Measurements from ENCODE around the gene RACGAP1. TPM values are rescaled to one million over a fixed set of nuclear protein-coding genes. Genes with fewer than 3 reads are reported as not detected.

The RACGAP1 gene
- polyA plus RNA-seq, 1 donor from 2014 or later, result 18.3 TPM

DNA sequence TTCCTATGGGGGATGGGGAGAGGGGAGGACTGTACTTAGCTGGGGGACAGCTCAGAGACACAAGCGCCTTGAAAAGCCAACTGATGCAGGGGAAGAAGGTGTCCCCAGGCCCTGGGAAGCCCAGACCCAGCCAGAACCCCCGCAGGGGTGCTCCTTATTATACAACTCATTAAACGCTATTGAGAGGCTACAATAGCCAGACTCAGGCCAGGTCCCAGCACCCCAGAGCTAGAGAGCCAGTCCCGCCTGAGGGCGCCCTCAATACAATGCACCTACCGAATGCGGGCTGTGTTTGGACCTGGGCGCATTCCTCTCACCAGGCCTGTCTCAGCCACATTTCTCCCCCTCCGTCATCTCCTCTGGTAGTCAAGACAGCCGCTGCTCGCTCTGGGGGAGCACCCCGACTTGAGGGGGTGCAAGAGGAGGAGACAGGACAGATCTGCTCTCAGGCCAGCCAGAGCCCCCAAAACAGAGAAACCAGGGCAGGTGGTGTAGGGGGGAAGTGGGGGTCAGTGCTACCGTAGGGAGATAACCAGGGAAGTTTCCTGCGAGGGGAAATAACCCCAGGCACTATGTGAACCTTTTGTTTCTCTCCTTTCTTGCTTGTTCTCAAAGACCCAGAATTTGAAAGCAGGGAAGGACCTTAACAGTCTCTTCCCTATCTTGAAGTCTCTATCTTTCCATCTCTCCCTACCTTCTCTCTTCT is 26.0 kb upstream of the RACGAP1 start:
- Histone ChIP-seq H3K9me2 (ENCODE audit: insufficient read depth, low read length) (no peaks in the 10 kb centered on the region), H3K27me3 (ENCODE audit: insufficient read depth, low read depth, low read length) (no peaks in the 10 kb centered on the region), H4K20me1 (ENCODE audit: insufficient read depth) (no peaks in the 10 kb centered on the region), H3K9me3 (ENCODE audit: low read length) (no peaks in the 10 kb centered on the region), H3K4me2 (ENCODE audit: low read length) (no peak overlapping the region), H2AFZ (ENCODE audit: low read depth, low read length) (no peak overlapping the region), H3K9ac (ENCODE audit: low read length) (no peak overlapping the region), H3K79me2 (replicated peaks; ENCODE audit: insufficient read depth, low read length) (no peaks in the 10 kb centered on the region), H3F3A (ENCODE audit: insufficient read depth, low read length, poor library complexity, severe bottlenecking) (no peaks in the 10 kb centered on the region), H3K27ac (ENCODE audit: low read length) (no peak overlapping the region), H3K36me3 (ENCODE audit: insufficient read depth, low read length) (no peaks in the 10 kb centered on the region), H3K4me3 (ENCODE audit: low read length) (no peak overlapping the region)
- TF ChIP-seq, protein P1, sequence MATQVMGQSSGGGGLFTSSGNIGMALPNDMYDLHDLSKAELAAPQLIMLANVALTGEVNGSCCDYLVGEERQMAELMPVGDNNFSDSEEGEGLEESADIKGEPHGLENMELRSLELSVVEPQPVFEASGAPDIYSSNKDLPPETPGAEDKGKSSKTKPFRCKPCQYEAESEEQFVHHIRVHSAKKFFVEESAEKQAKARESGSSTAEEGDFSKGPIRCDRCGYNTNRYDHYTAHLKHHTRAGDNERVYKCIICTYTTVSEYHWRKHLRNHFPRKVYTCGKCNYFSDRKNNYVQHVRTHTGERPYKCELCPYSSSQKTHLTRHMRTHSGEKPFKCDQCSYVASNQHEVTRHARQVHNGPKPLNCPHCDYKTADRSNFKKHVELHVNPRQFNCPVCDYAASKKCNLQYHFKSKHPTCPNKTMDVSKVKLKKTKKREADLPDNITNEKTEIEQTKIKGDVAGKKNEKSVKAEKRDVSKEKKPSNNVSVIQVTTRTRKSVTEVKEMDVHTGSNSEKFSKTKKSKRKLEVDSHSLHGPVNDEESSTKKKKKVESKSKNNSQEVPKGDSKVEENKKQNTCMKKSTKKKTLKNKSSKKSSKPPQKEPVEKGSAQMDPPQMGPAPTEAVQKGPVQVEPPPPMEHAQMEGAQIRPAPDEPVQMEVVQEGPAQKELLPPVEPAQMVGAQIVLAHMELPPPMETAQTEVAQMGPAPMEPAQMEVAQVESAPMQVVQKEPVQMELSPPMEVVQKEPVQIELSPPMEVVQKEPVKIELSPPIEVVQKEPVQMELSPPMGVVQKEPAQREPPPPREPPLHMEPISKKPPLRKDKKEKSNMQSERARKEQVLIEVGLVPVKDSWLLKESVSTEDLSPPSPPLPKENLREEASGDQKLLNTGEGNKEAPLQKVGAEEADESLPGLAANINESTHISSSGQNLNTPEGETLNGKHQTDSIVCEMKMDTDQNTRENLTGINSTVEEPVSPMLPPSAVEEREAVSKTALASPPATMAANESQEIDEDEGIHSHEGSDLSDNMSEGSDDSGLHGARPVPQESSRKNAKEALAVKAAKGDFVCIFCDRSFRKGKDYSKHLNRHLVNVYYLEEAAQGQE (IDR thresholded peaks at IDR 0.05; ENCODE audit: borderline replicate concordance), result no peak
- TF ChIP-seq SMC3 (conservative IDR thresholded peaks at IDR 0.05; ENCODE audit: poor library complexity), result no peak

DNA sequence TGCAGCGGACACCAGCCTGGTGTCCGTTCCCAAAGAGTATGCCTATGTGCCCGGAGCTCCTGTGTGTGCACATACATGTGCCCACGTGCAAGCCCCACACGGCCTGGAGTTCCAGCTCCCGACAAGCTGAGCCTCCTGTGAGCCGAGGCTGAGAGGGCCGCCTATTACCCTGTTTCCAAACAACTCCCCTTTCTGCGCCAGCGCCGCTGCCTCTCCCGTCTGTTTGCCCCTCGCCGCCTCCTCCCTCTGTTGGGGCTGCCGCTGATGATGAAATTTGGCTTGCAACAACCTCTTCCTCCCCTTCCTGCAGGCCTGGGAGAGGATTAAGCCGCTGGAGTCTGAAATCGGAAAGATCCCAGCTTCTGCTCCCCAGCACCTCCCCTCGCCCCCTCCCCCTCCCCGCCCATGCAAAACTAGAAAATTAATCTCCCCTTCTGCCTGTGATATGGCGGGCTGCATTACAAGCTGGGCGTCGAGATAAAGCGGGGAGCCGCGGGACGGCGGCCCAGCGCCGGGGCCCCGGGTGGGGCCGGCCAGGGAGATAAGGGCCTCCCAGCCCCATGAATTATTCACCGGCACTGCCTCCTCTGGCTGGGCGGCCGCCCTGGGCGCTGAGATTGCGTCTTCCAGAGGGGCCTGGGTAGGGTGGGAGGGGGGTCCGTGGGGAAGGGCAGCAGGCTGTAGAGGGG is 25.3 kb upstream of the RACGAP1 start:
- Histone ChIP-seq H3K36me3 (ENCODE audit: insufficient read depth, low read length) (no peaks in the 10 kb centered on the region), H3K27me3 (ENCODE audit: insufficient read depth, low read depth, low read length) (no peaks in the 10 kb centered on the region), H3K27ac (ENCODE audit: low read length) (no peak overlapping the region), H3K9ac (ENCODE audit: low read length) (no peak overlapping the region), H3K4me3 (ENCODE audit: low read length) (no peak overlapping the region), H3K9me2 (ENCODE audit: insufficient read depth, low read length) (no peaks in the 10 kb centered on the region), H2AFZ (ENCODE audit: low read depth, low read length) (no peak overlapping the region), H3F3A (ENCODE audit: insufficient read depth, low read length, poor library complexity, severe bottlenecking) (no peaks in the 10 kb centered on the region), H3K4me2 (ENCODE audit: low read length) (no peak overlapping the region), H3K79me2 (replicated peaks; ENCODE audit: insufficient read depth, low read length) (no peaks in the 10 kb centered on the region), H4K20me1 (ENCODE audit: insufficient read depth) (no peaks in the 10 kb centered on the region), H3K9me3 (ENCODE audit: low read length) (no peaks in the 10 kb centered on the region)
- TF ChIP-seq EZH2 (IDR thresholded peaks at IDR 0.05; ENCODE audit: borderline replicate concordance, insufficient read depth, low read length, poor library complexity, severe bottlenecking) (no peak), SMC3 (conservative IDR thresholded peaks at IDR 0.05; ENCODE audit: poor library complexity) (no peak), TAF1 (IDR thresholded peaks at IDR 0.05; ENCODE audit: low read depth) (no peak), EP300 (conservative IDR thresholded peaks at IDR 0.05; ENCODE audit: poor library complexity, severe bottlenecking) (no peak), RAD21 (conservative IDR thresholded peaks at IDR 0.05) (no peak), MXI1 (conservative IDR thresholded peaks at IDR 0.05; ENCODE audit: poor library complexity, severe bottlenecking) (no peak), POLR2AphosphoS5 (IDR thresholded peaks at IDR 0.05) (no peak)
- TF ChIP-seq, protein P1 (IDR thresholded peaks at IDR 0.05; ENCODE audit: borderline replicate concordance), result no peak
- TF ChIP-seq, protein P2, sequence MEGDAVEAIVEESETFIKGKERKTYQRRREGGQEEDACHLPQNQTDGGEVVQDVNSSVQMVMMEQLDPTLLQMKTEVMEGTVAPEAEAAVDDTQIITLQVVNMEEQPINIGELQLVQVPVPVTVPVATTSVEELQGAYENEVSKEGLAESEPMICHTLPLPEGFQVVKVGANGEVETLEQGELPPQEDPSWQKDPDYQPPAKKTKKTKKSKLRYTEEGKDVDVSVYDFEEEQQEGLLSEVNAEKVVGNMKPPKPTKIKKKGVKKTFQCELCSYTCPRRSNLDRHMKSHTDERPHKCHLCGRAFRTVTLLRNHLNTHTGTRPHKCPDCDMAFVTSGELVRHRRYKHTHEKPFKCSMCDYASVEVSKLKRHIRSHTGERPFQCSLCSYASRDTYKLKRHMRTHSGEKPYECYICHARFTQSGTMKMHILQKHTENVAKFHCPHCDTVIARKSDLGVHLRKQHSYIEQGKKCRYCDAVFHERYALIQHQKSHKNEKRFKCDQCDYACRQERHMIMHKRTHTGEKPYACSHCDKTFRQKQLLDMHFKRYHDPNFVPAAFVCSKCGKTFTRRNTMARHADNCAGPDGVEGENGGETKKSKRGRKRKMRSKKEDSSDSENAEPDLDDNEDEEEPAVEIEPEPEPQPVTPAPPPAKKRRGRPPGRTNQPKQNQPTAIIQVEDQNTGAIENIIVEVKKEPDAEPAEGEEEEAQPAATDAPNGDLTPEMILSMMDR (IDR thresholded peaks at IDR 0.05; ENCODE audit: poor library complexity, severe bottlenecking), result no peak

Measured in neural cell (in vitro differentiated cells).